Breast epithelium (tissue), 4 donors: Measurements from ENCODE around the gene PIGM. TPM values are rescaled to one million over a fixed set of nuclear protein-coding genes. Genes with fewer than 3 reads are reported as not detected.

Experiments
- DNase-seq, 2 donors: peaks; one replicate each; pipeline ENCODE4 v3.0.0-alpha.2; 2019; ENCODE audit warnings: low spot score in 2 of 2
- H3K27ac ChIP-seq, 2 donors: fragments of 200-600 bp; sonication (generic) in 1 of 2; one replicate each; pipeline ENCODE4 v1.5.1; 2016 to 2019; ENCODE audit warnings: mild to moderate bottlenecking in 1 of 2
- H3K27me3 ChIP-seq, 2 donors: fragments of 200-600 bp; sonication (generic) in 1 of 2; one replicate each; pipeline versions ENCODE4 v1.5.1 to v1.6.0; 2017 to 2019; ENCODE audit warnings: control low read depth in 1 of 2, mild to moderate bottlenecking in 1 of 2
- H3K36me3 ChIP-seq: fragments of 200-600 bp; one replicate; pipeline ENCODE4 v1.5.1; 2019
- H3K4me1 ChIP-seq, 2 donors: fragments of 200-600 bp; sonication (generic); one replicate each; pipeline ENCODE4 v1.5.1; 2016 to 2019; ENCODE audit warnings: control low read depth in 1 of 2
- H3K4me3 ChIP-seq, 3 donors: fragments of 200-600 bp; sonication (generic); 1 replicate in 2 of 3; 2 replicates in 1 of 3; pipeline ENCODE4 v1.5.1; 2016 to 2019; ENCODE audit warnings: mild to moderate bottlenecking in 3 of 3, moderate library complexity in 2 of 3
- H3K9me3 ChIP-seq, 2 donors: fragments of 200-600 bp; sonication (generic) in 1 of 2; one replicate each; pipeline ENCODE4 v1.5.1; 2016 to 2019; ENCODE audit warnings: control low read depth in 1 of 2
- CTCF ChIP-seq, 3 donors: fragments of 450-650 bp; IDR thresholded peaks; one replicate each; pipeline ENCODE4 v1.5.1; 2016 to 2017; ENCODE audit warnings: antibody characterized with exemption in 3 of 3, mild to moderate bottlenecking in 3 of 3, moderate library complexity in 3 of 3
- POLR2A ChIP-seq: fragments of 450-650 bp; IDR thresholded peaks from one replicate; pipeline ENCODE4 v1.6.1; 2016; ENCODE audit warnings: antibody characterized with exemption, mild to moderate bottlenecking, moderate library complexity
- POLR2AphosphoS5 ChIP-seq, 3 donors: sonication (generic); formaldehyde crosslinking; IDR thresholded peaks; one replicate each; pipeline ENCODE4 v1.6.1; 2017; ENCODE audit warnings: antibody characterized with exemption in 3 of 3
- intact Hi-C: fragments of 100-400 bp; cut with DNase I; formaldehyde crosslinking; loops from one replicate; pipeline ENCODE4 v1.15.1; 2023; ENCODE audit warnings: low total_unique reads
- total RNA-seq, 3 donors: library from RNA; depleted of rRNA; stranded (reverse); fragments of >200 nt; gene quantifications; one replicate each; pipeline ENCODE4 v1.1.0, GENCODE V29; 2016

PIGM gene
- 1 to 10 TPM; 4.9 to 8.2 (median 5.1) TPM for total RNA-seq

GRCh38 chr1:160031365-160032164 is at the start of gene PIGM:
TSS of gene PIGM (minus strand) at chr1:160031990. CDS start at chr1:160031739, 251 bp downstream.
- H3K4me1 ChIP-seq: peaks cover 0 to 16% of the 10 kb centered on the region in 2 donors
- TF ChIP-seq POLR2A (no peak), POLR2AphosphoS5 (IDR thresholded peaks at IDR 0.05) (peak; percentile 21 to 62 (median 46)), CTCF (IDR thresholded peaks at IDR 0.05) (no peak)
- intact Hi-C loops: no loop called here
- peak; percentile 93 to 95 for DNase-seq
- no peaks in the 10 kb centered on the region for H3K27me3 ChIP-seq
- no peaks in the 10 kb centered on the region for H3K36me3 ChIP-seq
- no peaks in the 10 kb centered on the region for H3K9me3 ChIP-seq
- H3K4me3 ChIP-seq: peak within 1 kb of the TSS; percentile 71 to 80 (median 80)
- H3K27ac ChIP-seq: peak within 1 kb of the TSS; percentile 50 to 77

GRCh38 chr1:160081261-160081936 is 49.6 kb upstream of the PIGM start, which contains the start of gene KCNJ9:
TSS of gene KCNJ9 (plus strand) at chr1:160081538. CDS start at chr1:160084031, 2,493 bp downstream.
- Histone ChIP-seq H3K9me3 (no peaks in the 10 kb centered on the region), H3K36me3 (no peaks in the 10 kb centered on the region), H3K27me3 (peaks cover 0 to 30% of the 10 kb centered on the region in 2 donors), H3K4me1 (peaks cover 0 to 2% of the 10 kb centered on the region in 2 donors), H3K27ac (no peak within 1 kb of the TSS), H3K4me3 (no peak within 1 kb of the TSS)
- intact Hi-C loops: no loop called here
- TF ChIP-seq CTCF (IDR thresholded peaks at IDR 0.05): no peak
- TF ChIP-seq POLR2A: no peak
- TF ChIP-seq POLR2AphosphoS5 (IDR thresholded peaks at IDR 0.05): no peak
- no peak for DNase-seq

GRCh38 chr1:160080381-160081100 is 48.8 kb upstream of the PIGM start:
- H3K27ac ChIP-seq: no peak overlapping the region
- H3K27me3 ChIP-seq: peaks cover 0 to 30% of the 10 kb centered on the region in 2 donors
- no peak overlapping the region for H3K4me3 ChIP-seq
- peaks cover 0 to 2% of the 10 kb centered on the region in 2 donors for H3K4me1 ChIP-seq
- DNase-seq: no peak
- H3K9me3 ChIP-seq: no peaks in the 10 kb centered on the region
- TF ChIP-seq POLR2AphosphoS5 (IDR thresholded peaks at IDR 0.05) (no peak), POLR2A (no peak), CTCF (IDR thresholded peaks at IDR 0.05) (no peak)
- no peaks in the 10 kb centered on the region for H3K36me3 ChIP-seq
- intact Hi-C loops: no loop called here

GRCh38 chr1:160079448-160079847 is 47.7 kb upstream of the PIGM start:
- no peaks in the 10 kb centered on the region for H3K9me3 ChIP-seq
- no peak for DNase-seq
- no peak overlapping the region for H3K4me3 ChIP-seq
- no peak overlapping the region for H3K27ac ChIP-seq
- TF ChIP-seq POLR2A (no peak), POLR2AphosphoS5 (IDR thresholded peaks at IDR 0.05) (no peak), CTCF (IDR thresholded peaks at IDR 0.05) (no peak)
- no peaks in the 10 kb centered on the region for H3K36me3 ChIP-seq
- H3K27me3 ChIP-seq: peaks cover 0 to 30% of the 10 kb centered on the region in 2 donors
- peaks cover 0 to 2% of the 10 kb centered on the region in 2 donors for H3K4me1 ChIP-seq
- intact Hi-C loops: no loop called here
